ENCODE results near the gene GUCA2A. TPM values are rescaled to one million over a fixed set of nuclear protein-coding genes. Genes with fewer than 3 reads are reported as not detected.

Gene GUCA2A
- total RNA-seq, 1 donor: not detected

DNA sequence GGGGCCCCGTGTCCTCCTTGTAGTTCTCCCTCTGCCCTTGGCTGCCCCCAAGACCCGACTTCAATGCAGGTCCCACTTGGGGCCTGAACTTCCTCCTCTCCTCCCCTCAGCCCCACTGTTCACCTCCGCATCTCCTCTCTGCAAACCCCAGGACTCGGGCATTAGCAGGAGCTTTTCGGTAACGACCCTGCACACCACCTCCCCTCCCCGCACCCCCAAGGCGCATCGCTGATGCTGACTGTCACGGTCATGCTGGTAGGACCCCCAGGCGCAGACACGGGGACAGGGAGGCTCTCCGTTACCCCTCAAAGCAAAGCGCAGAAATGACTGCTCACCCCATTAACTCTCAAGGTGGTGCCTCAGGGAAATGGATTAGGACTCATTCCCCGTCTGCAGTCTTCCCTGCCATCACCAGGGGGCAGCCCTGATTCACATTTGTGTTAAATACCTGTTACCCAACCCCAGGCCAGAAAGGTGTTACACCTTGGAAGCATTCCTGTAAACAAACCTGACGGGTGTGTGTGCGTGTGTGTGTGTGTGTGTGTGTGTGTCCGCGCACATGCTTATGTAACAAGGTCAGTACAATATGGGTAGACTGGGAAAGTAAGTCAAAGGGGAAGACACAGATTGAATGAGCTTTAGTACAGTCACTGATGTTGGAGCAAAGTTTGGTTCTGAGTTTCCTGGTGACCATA is 17.8 kb downstream of the GUCA2A start:
- peak; percentile 55 for DNase-seq (ENCODE audit: low read depth)
- H3K4me3 ChIP-seq (ENCODE audit: low read depth, low read length): no peak overlapping the region
- TF ChIP-seq, protein P1, sequence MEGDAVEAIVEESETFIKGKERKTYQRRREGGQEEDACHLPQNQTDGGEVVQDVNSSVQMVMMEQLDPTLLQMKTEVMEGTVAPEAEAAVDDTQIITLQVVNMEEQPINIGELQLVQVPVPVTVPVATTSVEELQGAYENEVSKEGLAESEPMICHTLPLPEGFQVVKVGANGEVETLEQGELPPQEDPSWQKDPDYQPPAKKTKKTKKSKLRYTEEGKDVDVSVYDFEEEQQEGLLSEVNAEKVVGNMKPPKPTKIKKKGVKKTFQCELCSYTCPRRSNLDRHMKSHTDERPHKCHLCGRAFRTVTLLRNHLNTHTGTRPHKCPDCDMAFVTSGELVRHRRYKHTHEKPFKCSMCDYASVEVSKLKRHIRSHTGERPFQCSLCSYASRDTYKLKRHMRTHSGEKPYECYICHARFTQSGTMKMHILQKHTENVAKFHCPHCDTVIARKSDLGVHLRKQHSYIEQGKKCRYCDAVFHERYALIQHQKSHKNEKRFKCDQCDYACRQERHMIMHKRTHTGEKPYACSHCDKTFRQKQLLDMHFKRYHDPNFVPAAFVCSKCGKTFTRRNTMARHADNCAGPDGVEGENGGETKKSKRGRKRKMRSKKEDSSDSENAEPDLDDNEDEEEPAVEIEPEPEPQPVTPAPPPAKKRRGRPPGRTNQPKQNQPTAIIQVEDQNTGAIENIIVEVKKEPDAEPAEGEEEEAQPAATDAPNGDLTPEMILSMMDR (IDR thresholded peaks at IDR 0.05; ENCODE audit: insufficient read depth, low read length): peak; percentile 90

DNA sequence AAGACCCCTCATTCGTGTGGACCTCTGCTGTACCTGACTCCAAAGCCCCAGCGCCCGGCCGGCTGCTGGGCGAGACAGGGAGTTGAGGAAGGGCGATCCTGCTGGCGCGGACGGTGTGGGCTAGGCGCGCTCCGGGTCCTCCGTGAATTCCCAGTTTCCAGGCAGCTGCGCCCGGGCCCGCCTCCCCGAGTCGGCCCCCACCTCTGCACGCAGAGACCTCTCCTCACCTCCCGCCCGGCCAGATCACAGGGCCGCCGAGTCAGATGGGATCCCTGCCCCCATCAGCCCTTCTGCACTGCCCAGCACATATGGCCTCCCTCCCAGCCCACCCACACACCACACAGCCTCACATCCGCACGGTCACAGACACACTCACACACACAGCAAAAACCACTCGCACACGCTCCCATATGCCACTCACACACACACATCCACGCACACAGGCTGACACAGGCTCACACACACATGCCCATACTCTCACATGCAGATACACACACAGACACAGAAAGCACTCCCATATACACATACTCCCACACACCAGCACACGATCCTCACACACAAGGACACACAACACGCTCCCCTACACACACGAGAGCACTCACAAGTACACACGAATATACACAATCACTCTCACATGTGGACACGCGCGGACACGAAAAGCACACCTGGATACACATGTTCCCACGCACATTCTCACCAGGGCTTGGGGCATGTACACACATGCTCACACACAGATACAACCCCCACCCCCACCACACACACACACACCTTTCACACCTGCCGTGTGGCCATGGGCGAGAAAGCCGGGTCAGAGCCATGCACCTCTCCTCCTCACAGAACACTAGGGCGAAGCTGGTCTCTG is 18.6 kb downstream of the GUCA2A start:
- TF ChIP-seq, protein P1 (IDR thresholded peaks at IDR 0.05; ENCODE audit: insufficient read depth, low read length): no peak
- no peak overlapping the region for H3K4me3 ChIP-seq (ENCODE audit: low read depth, low read length)
- DNase-seq (ENCODE audit: low read depth): no peak

DNA sequence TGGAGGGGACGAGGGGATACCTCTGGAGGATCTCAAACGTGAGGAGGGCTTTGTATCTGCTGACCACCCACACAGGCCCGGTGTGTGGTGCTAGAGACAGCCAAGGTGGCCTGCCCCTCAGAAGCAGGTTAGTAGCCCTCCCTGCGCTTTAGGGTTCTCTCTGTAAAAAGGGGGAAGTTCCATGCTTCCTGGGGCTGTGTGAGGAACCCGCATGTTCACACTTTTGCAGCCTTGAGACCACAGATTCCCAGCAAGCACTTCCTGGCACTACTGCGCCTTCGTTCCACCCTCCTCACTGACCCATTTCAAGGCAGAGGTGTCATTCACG is 19.2 kb downstream of the GUCA2A start:
- TF ChIP-seq, protein P1 (IDR thresholded peaks at IDR 0.05; ENCODE audit: insufficient read depth, low read length): no peak
- H3K4me3 ChIP-seq (ENCODE audit: low read depth, low read length): no peak overlapping the region
- DNase-seq (ENCODE audit: low read depth): no peak

DNA sequence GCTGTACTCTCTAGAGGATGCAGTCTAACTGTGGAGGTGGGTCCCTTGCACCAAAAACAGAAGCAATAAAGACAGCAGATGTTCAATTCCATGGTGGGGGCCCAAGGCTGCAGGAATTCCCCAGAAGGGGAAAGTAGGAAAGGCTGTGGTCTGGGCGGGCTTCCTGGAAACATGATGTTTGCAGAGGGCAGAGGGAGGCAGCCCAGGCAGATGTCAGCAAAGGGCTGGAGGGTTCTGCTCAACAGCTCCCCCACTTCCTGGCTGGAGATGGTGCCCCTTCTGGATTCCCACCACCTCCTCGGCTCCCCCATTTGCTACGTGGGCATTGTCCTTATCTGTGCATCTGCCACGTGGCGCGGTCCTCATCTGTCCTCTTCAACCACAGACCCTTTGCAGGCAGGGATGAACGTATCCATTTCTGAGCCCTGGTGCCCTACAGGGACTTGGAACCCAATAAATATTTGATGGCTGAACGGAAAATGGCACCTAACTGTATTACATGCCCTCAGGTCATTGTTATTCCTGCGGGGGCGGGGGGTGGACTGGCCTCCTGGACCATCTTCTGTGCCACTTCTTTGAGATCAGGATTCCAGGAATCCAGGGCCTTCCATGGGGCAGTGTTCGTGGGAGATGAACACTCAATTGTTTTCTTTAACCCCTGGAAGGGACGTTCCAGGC is 19.7 kb downstream of the GUCA2A start:
- TF ChIP-seq, protein P1 (IDR thresholded peaks at IDR 0.05; ENCODE audit: insufficient read depth, low read length): no peak
- no peak overlapping the region for H3K4me3 ChIP-seq (ENCODE audit: low read depth, low read length)
- no peak for DNase-seq (ENCODE audit: low read depth)

DNA sequence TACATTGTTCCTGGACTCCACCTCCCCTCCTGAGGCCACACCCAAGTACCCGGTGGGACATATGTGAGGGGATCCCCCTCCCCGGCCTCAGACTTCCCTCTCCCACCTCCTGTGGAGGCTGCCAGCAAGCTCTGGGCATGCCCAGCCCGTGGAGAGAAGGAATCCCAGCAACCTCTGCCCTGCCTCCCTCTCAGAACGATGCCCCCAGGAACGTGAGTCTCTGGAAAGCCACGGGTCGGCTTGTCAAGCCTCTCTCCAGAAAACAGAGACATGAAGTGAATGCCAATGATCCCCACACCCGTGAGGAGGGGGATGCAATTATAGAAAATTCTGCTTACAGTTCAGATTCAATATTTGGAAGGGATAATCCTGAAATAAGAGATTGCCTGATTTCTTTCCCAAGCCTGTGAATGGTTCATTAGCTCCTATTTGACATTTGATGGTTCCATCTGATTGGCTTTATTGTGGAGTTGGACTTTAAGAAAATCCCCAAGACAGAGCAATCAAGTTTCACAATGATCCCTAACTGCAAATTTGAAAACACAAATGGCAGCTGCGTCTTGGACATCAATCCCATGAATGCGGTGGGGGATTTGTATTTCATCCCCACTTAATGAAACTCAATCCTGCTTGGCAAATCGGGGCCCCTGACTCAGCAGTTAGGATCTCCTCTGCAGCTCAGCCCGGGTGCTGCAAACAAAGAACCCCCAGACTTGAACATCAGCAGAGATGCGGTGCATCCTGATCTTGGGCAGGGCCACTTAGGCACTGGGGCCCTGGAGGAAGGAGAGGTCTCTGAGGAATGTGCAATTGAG is 20.4 kb downstream of the GUCA2A start:
- H3K4me3 ChIP-seq (ENCODE audit: low read depth, low read length): no peak overlapping the region
- DNase-seq (ENCODE audit: low read depth): no peak
- TF ChIP-seq, protein P1 (IDR thresholded peaks at IDR 0.05; ENCODE audit: insufficient read depth, low read length): no peak
